K562 (cell line): ENCODE data around the gene CTIF. TPM values are rescaled to one million over a fixed set of nuclear protein-coding genes. Genes with fewer than 3 reads are reported as not detected.

Experiments
- ATAC-seq: fragments of 200-7000 bp; cut with Tn5 transposase; 3 replicates; pipeline ENCODE4 v1.9.1; 2020; ENCODE audit warnings: moderate library complexity
- BruUV-seq: library from RNA; stranded (reverse); fragments of 400-500 nt; replicated peaks from 2 replicates; lab custom pipeline; 2021; lab: Mats Ljungman, UMichigan
- CTCF ChIA-PET: fragments of 300-600 bp; formaldehyde crosslinking; extraction: SDS; loops from one replicate; lab custom pipeline; 2021; ENCODE audit warnings: low intra/inter-chr PET ratio; lab: Yijun Ruan, JAX
- POLR2A ChIA-PET: fragments of 300-600, 350-650 bp; sonication (Branson Sonifier 250); formaldehyde crosslinking; extraction: SDS; loops from one replicate; lab custom pipeline; 2021; ENCODE audit warnings: antibody characterized with exemption, inconsistent platforms; lab: Yijun Ruan, JAX
- DNase-seq, 4 experiments: peaks; one replicate each; pipeline versions ENCODE4 v3.0.0 to v3.0.0-alpha.2; 2011 to 2018; ENCODE audit warnings: low spot score in 3 of 4, mixed read lengths in 3 of 4; ENCODE audit errors: extremely low read depth in 1 of 4
- FAIRE-seq: peaks from 2 replicates; lab custom pipeline; 2011; peaks lifted over from hg19 to GRCh38; lab: Jason Lieb, UNC
- H2AFZ ChIP-seq: 2 replicates; pipeline ENCODE4 v1.6.0; 2011; ENCODE audit warnings: low read depth, low read length, control low read depth, inconsistent platforms
- H3K27ac ChIP-seq: fragments of 200-600 bp; 3 replicates; pipeline ENCODE4 v1.8.0; 2011; ENCODE audit warnings: low read depth, mild to moderate bottlenecking, control low read depth, inconsistent platforms, low read length, moderate library complexity, mixed read lengths; ENCODE audit errors: extremely low read depth
- H3K27me3 ChIP-seq, 2 experiments: fragments of 300-600 bp in 1 of 2; 2 replicates in 1 of 2; 3 replicates in 1 of 2; pipeline versions ENCODE4 v1.6.0 to v1.8.0; 2011; ENCODE audit warnings: inconsistent platforms in 2 of 2, low read length in 2 of 2, mild to moderate bottlenecking in 1 of 2, mixed read lengths in 1 of 2, moderate library complexity in 1 of 2; ENCODE audit not compliant: control insufficient read depth in 2 of 2, insufficient read depth in 2 of 2
- H3K36me3 ChIP-seq: fragments of 300-600 bp; 3 replicates; pipeline ENCODE4 v1.8.0; 2011; ENCODE audit warnings: mild to moderate bottlenecking, low read length, inconsistent platforms; ENCODE audit not compliant: control insufficient read depth, insufficient read depth
- H3K4me1 ChIP-seq, 2 experiments: fragments of 200-600 bp in 1 of 2; replicated peaks in 1 of 2; 2 replicates in 1 of 2; 3 replicates in 1 of 2; pipeline versions ENCODE4 v1.5.1 to v1.8.0; 2011; ENCODE audit warnings: inconsistent platforms in 2 of 2, low read length in 2 of 2, mild to moderate bottlenecking in 1 of 2, mixed read lengths in 1 of 2, moderate library complexity in 1 of 2; ENCODE audit not compliant: control insufficient read depth in 2 of 2, insufficient read depth in 2 of 2
- H3K4me2 ChIP-seq: 2 replicates; pipeline ENCODE4 v1.6.1; 2011; ENCODE audit warnings: low read length, control low read depth, inconsistent platforms, mixed read lengths; ENCODE audit not compliant: insufficient read depth
- H3K4me3 ChIP-seq: fragments of 200-600 bp; sonication (generic), shearing (Covaris generic); 2 replicates; pipeline ENCODE4 v1.5.1; 2016; ENCODE audit warnings: control low read depth, inconsistent platforms
- H3K79me2 ChIP-seq: fragments of 200-600 bp; 3 replicates; pipeline ENCODE4 v1.8.0; 2011; ENCODE audit warnings: low read length, inconsistent platforms; ENCODE audit not compliant: control insufficient read depth, insufficient read depth
- H3K9ac ChIP-seq, 2 experiments: 2 replicates each; pipeline versions ENCODE4 v1.6.0 to v1.6.1; 2011; ENCODE audit warnings: low read depth in 2 of 2, low read length in 2 of 2, control low read depth in 1 of 2, inconsistent platforms in 1 of 2, mild to moderate bottlenecking in 1 of 2, mixed read lengths in 1 of 2; ENCODE audit not compliant: insufficient read depth in 1 of 2
- H3K9me1 ChIP-seq: one replicate; pipeline ENCODE4 v1.6.0; 2011; ENCODE audit warnings: inconsistent platforms, mild to moderate bottlenecking, low read length, moderate library complexity; ENCODE audit not compliant: control insufficient read depth, insufficient read depth
- H3K9me3 ChIP-seq: replicated peaks from 2 replicates; pipeline ENCODE4 v1.5.1; 2011; ENCODE audit warnings: low read depth, low read length, inconsistent platforms; ENCODE audit not compliant: control insufficient read depth, insufficient read depth
- H4K20me1 ChIP-seq: replicated peaks from 2 replicates; pipeline ENCODE4 v1.6.1; 2011; ENCODE audit warnings: low read length, inconsistent platforms, mixed read lengths; ENCODE audit not compliant: control insufficient read depth, insufficient read depth
- BRF1 ChIP-seq: IDR thresholded peaks from 3 replicates; pipeline ENCODE4 v1.6.1; 2011; ENCODE audit warnings: borderline replicate concordance, mild to moderate bottlenecking; ENCODE audit not compliant: insufficient read length; ENCODE audit errors: extremely low read depth
- NFYB ChIP-seq: IDR thresholded peaks from 2 replicates; pipeline ENCODE4 v1.6.1; 2011; ENCODE audit warnings: mild to moderate bottlenecking, moderate library complexity; ENCODE audit not compliant: insufficient read length; ENCODE audit errors: extremely low read depth
- ZNF212 ChIP-seq: fragments of 450-650 bp; formaldehyde crosslinking; IDR thresholded peaks from 2 replicates; pipeline ENCODE4 v1.4.0; 2020; ENCODE audit warnings: mild to moderate bottlenecking
- WGBS: fragments of 100-300 bp; shearing (Covaris generic); methylation state at CpG from one replicate; pipeline ENCODE4 v1.1.6; 2016; ENCODE audit warnings: low coverage, mixed read lengths; ENCODE audit not compliant: insufficient coverage; ENCODE audit errors: missing lambda C conversion rate; 5-methylcytosine and 5-hydroxymethylcytosine counted together
- in situ Hi-C: fragments of 300-500 bp; cut with MboI; formaldehyde crosslinking; loops from 4 replicates; pipeline ENCODE4 v1.15.0; 2018; ENCODE audit warnings: inconsistent platforms, mixed read lengths
- intact Hi-C: fragments of 100-400 bp; cut with micrococcal nuclease; formaldehyde crosslinking; loops from 2 replicates; pipeline ENCODE4 v1.14.2; 2022
- polyA plus RNA-seq, 8 experiments: library from polyadenylated mRNA; depleted of rRNA in 4 of 8; stranded (reverse) in 5 of 8; unstranded in 3 of 8; fragments of >200 nt; fragmentation: Nextera tagmentation in 2 of 8; fragmentation: Illumina TruSeq in 1 of 8; extraction: Ambion mirVana in 2 of 8; extraction: Trizol in 1 of 8; gene quantifications; 2 replicates each; pipeline versions ENCODE4 v1.2.1 to v1.2.3, GENCODE V29; 2011 to 2014; ENCODE audit warnings: inconsistent platforms in 1 of 8, missing spikeins in 1 of 8
- total RNA-seq, 7 experiments: library from RNA; depleted of rRNA in 6 of 7; stranded (reverse); fragments of >200 nt in 6 of 7; fragmentation: Illumina TruSeq in 2 of 7; extraction: Trizol in 2 of 7; gene quantifications; 2 replicates each; pipeline versions ENCODE4 v1.2.1 to v1.2.3, GENCODE V29; 2011 to 2021; ENCODE audit warnings: low replicate concordance in 1 of 7
- TF ChIP-seq, protein P1 (sequence below): fragments of 450-650 bp; formaldehyde crosslinking; IDR thresholded peaks from 2 replicates; pipeline ENCODE4 v1.4.0; 2020; ENCODE audit warnings: mild to moderate bottlenecking, moderate library complexity
- TF ChIP-seq, protein P2 (sequence below): fragments of 450-650 bp; conservative IDR thresholded peaks from 2 replicates; pipeline ENCODE4 v1.6.1; 2016; ENCODE audit warnings: missing genetic modification characterization, low read depth, mild to moderate bottlenecking, control low read depth, missing compliant biosample characterization
- TF ChIP-seq, protein P3 (sequence below): fragments of 450-650 bp; IDR thresholded peaks from 2 replicates; pipeline ENCODE4 v1.6.1; 2016; ENCODE audit warnings: low read depth

The CTIF gene
- total and polyA plus RNA-seq, 9 of the 15 experiments (the other 6 are each of a cell fraction or from before 2014, with no cell fraction given) = 0.17 to 11.5 (median 2.2) TPM

DNA sequence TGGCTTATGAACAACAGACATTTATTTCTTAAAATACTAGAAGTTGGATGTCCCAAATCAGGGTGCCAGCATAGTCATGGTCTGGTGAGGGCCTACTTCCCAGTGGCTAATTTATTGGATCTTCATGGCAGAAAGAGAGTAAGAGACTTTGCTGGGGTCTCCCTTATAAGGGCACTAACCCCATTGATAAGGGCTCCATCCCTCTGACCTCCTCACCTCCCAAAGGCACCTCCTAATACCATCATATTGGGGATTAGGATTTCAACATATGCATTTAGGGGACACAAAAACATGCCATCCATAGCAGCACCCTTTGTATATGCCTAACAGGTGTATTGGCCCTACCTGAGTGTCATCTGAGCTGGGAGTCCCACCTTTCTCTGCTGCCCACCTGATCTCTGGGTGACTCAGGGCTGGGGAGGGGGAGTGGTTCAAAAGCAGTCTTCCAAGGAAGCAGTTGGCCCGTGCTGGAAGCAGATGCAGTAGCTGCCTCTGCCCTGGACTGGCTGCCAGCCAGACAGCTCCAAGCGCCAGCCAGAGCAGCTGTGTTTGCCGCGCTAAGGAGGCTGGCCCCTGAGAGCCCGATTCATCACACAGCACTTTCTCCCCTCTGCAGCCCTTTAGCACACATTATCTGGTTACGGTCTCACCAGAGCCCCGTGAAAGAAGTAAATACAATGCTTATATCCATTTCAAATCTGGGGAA, 327.4 kb downstream of the CTIF start:
- in situ Hi-C loops = no loop called here
- BruUV-seq = no TSS peak
- H3K4me1 ChIP-seq = peaks cover 4 to 5% of the 10 kb centered on the region in 2 experiments; a peak in 2 of 5 replicates
- no peaks in the 10 kb centered on the region for H3K27me3 ChIP-seq
- FAIRE-seq = no peak
- H3K36me3 ChIP-seq = no peaks in the 10 kb centered on the region
- 28% methylated on average over 4 of the region's 7 CpGs for WGBS
- ATAC-seq = no peak
- POLR2A ChIA-PET = no interaction called here
- no peaks in the 10 kb centered on the region for H3K9me1 ChIP-seq
- CTCF ChIA-PET = no interaction called here
- H3K9ac ChIP-seq = no peak overlapping the region
- H3K4me3 ChIP-seq = no peak overlapping the region
- no peaks in the 10 kb centered on the region for H4K20me1 ChIP-seq
- H3K27ac ChIP-seq = no peak overlapping the region
- no peak overlapping the region for H2AFZ ChIP-seq
- intact Hi-C loops = no loop called here
- no peak overlapping the region for H3K4me2 ChIP-seq
- H3K79me2 ChIP-seq = no peaks in the 10 kb centered on the region
- no peak for DNase-seq
- H3K9me3 ChIP-seq = no peaks in the 10 kb centered on the region
- TF ChIP-seq, protein P1, sequence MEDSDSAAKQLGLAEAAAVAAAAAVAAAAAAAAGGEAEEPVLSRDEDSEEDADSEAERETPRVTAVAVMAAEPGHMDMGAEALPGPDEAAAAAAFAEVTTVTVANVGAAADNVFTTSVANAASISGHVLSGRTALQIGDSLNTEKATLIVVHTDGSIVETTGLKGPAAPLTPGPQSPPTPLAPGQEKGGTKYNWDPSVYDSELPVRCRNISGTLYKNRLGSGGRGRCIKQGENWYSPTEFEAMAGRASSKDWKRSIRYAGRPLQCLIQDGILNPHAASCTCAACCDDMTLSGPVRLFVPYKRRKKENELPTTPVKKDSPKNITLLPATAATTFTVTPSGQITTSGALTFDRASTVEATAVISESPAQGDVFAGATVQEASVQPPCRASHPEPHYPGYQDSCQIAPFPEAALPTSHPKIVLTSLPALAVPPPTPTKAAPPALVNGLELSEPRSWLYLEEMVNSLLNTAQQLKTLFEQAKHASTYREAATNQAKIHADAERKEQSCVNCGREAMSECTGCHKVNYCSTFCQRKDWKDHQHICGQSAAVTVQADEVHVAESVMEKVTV = no peak
- TF ChIP-seq, protein P2, sequence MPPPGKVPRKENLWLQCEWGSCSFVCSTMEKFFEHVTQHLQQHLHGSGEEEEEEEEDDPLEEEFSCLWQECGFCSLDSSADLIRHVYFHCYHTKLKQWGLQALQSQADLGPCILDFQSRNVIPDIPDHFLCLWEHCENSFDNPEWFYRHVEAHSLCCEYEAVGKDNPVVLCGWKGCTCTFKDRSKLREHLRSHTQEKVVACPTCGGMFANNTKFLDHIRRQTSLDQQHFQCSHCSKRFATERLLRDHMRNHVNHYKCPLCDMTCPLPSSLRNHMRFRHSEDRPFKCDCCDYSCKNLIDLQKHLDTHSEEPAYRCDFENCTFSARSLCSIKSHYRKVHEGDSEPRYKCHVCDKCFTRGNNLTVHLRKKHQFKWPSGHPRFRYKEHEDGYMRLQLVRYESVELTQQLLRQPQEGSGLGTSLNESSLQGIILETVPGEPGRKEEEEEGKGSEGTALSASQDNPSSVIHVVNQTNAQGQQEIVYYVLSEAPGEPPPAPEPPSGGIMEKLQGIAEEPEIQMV (tag) = no peak
- TF ChIP-seq, protein P3, sequence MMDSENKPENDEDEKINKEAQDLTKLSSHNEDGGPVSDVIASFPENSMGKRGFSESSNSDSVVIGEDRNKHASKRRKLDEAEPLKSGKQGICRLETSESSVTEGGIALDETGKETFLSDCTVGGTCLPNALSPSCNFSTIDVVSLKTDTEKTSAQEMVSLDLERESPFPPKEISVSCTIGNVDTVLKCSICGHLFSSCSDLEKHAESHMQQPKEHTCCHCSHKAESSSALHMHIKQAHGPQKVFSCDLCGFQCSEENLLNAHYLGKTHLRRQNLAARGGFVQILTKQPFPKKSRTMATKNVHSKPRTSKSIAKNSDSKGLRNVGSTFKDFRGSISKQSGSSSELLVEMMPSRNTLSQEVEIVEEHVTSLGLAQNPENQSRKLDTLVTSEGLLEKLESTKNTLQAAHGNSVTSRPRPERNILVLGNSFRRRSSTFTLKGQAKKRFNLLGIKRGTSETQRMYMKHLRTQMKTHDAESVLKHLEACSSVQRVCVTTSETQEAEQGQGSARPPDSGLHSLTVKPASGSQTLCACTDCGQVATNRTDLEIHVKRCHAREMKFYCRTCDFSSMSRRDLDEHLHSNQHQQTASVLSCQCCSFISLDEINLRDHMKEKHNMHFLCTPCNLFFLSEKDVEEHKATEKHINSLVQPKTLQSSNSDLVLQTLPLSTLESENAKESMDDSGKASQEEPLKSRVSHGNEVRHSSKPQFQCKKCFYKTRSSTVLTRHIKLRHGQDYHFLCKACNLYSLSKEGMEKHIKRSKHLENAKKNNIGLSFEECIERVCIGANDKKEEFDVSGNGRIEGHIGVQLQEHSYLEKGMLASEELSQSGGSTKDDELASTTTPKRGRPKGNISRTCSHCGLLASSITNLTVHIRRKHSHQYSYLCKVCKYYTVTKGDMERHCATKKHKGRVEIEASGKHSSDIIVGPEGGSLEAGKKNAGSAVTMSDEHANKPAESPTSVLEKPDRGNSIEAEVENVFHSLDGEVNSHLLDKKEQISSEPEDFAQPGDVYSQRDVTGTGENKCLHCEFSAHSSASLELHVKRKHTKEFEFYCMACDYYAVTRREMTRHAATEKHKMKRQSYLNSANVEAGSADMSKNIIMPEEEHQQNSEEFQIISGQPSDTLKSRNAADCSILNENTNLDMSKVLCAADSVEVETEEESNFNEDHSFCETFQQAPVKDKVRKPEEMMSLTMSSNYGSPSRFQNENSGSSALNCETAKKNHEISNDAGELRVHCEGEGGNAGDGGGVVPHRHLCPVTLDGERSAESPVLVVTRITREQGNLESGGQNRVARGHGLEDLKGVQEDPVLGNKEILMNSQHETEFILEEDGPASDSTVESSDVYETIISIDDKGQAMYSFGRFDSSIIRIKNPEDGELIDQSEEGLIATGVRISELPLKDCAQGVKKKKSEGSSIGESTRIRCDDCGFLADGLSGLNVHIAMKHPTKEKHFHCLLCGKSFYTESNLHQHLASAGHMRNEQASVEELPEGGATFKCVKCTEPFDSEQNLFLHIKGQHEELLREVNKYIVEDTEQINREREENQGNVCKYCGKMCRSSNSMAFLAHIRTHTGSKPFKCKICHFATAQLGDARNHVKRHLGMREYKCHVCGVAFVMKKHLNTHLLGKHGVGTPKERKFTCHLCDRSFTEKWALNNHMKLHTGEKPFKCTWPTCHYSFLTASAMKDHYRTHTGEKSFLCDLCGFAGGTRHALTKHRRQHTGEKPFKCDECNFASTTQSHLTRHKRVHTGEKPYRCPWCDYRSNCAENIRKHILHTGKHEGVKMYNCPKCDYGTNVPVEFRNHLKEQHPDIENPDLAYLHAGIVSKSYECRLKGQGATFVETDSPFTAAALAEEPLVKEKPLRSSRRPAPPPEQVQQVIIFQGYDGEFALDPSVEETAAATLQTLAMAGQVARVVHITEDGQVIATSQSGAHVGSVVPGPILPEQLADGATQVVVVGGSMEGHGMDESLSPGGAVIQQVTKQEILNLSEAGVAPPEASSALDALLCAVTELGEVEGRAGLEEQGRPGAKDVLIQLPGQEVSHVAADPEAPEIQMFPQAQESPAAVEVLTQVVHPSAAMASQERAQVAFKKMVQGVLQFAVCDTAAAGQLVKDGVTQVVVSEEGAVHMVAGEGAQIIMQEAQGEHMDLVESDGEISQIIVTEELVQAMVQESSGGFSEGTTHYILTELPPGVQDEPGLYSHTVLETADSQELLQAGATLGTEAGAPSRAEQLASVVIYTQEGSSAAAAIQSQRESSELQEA = no peak
- TF ChIP-seq ZNF212 (no peak), BRF1 (no peak), NFYB (no peak)
